Thymus (tissue), 2 donors: ENCODE measurements around the gene CDKN2C. TPM values are rescaled to one million over a fixed set of nuclear protein-coding genes. Genes with fewer than 3 reads are reported as not detected.

Experiments used
- polyA plus RNA-seq: library from polyadenylated mRNA; stranded (reverse); fragments of 200-250 nt; gene quantifications from one replicate; pipeline ENCODE4 v1.2.3, GENCODE V29; 2013
- total RNA-seq: library from RNA; stranded (reverse); fragments of 120-200 nt; gene quantifications from one replicate; pipeline ENCODE4 v1.2.4, GENCODE V29; 2013
- donor health status: healthy.

Gene CDKN2C
- total and polyA plus RNA-seq, 2 donors, result 24.2 to 34.3 TPM

Other genes with a start within 250 kb of the CDKN2C start
- 66.3 TPM for gene FAF1, start 10.0 kb upstream of the CDKN2C start, total RNA-seq
- gene FAF1, start 10.0 kb upstream of the CDKN2C start, polyA plus RNA-seq, result 39.1 TPM
- gene C1orf185, start 132.0 kb downstream of the CDKN2C start, total RNA-seq, result not detected
- gene C1orf185, start 132.0 kb downstream of the CDKN2C start, polyA plus RNA-seq, result not detected